GM23338 (cell line): Measurements from ENCODE around the gene USP28. TPM values are rescaled to one million over a fixed set of nuclear protein-coding genes. Genes with fewer than 3 reads are reported as not detected.

ENCODE experiments used
- ATAC-seq: fragments of 200-7000 bp; cut with Tn5 transposase; 3 replicates; pipeline ENCODE4 v1.9.1; 2020
- DNase-seq: peaks from one replicate; pipeline ENCODE4 v3.0.0-alpha.2; 2015; ENCODE audit warnings: low spot score
- H2AFZ ChIP-seq: fragments of 200-600 bp; sonication (generic); 2 replicates; pipeline ENCODE4 v1.8.0; 2016; ENCODE audit warnings: antibody characterized with exemption, mild to moderate bottlenecking, moderate library complexity
- H3F3A ChIP-seq: fragments of 200-600 bp; sonication (generic); replicated peaks from 2 replicates; pipeline ENCODE4 v1.8.0; 2017; ENCODE audit warnings: antibody characterized with exemption, mixed run types, low read depth
- H3K27ac ChIP-seq: fragments of 200-600 bp; sonication (generic); 2 replicates; pipeline ENCODE4 v1.6.1; 2016; ENCODE audit warnings: low read depth
- H3K27me3 ChIP-seq: fragments of 200-600 bp; sonication (generic); 2 replicates; pipeline ENCODE4 v1.8.0; 2016; ENCODE audit warnings: mild to moderate bottlenecking, mixed run types, moderate library complexity; ENCODE audit not compliant: insufficient read depth
- H3K36me3 ChIP-seq: fragments of 200-600 bp; sonication (generic); 2 replicates; pipeline ENCODE4 v1.8.0; 2016; ENCODE audit warnings: mild to moderate bottlenecking; ENCODE audit not compliant: insufficient read depth
- H3K4me1 ChIP-seq: fragments of 200-600 bp; sonication (generic); 2 replicates; pipeline ENCODE4 v1.8.0; 2016; ENCODE audit warnings: mild to moderate bottlenecking, moderate library complexity; ENCODE audit not compliant: insufficient read depth
- H3K4me2 ChIP-seq: fragments of 200-600 bp; sonication (generic); 2 replicates; pipeline ENCODE4 v1.7.1; 2017; ENCODE audit warnings: mixed run types
- H3K4me3 ChIP-seq: fragments of 200-600 bp; sonication (generic); 2 replicates; pipeline ENCODE4 v1.6.1; 2016; ENCODE audit warnings: mixed run types
- H3K79me2 ChIP-seq: fragments of 200-600 bp; sonication (generic); replicated peaks from 2 replicates; pipeline ENCODE4 v1.8.0; 2017; ENCODE audit warnings: mild to moderate bottlenecking; ENCODE audit not compliant: insufficient read depth
- H3K9me2 ChIP-seq: fragments of 200-600 bp; sonication (generic); 2 replicates; pipeline ENCODE4 v1.8.0; 2017; ENCODE audit not compliant: insufficient read depth
- H4K20me1 ChIP-seq: fragments of 200-600 bp; sonication (generic); replicated peaks from 2 replicates; pipeline ENCODE4 v1.8.0; 2017; ENCODE audit warnings: mild to moderate bottlenecking; ENCODE audit not compliant: insufficient read depth
- H3K27ac Mint-ChIP-seq: 2 replicates; pipeline ENCODE4 v1.8.0; 2020; ENCODE audit warnings: inconsistent platforms, mild to moderate bottlenecking, moderate library complexity, mixed read lengths
- H3K27me3 Mint-ChIP-seq: 3 replicates; pipeline ENCODE4 v1.8.0; 2022; ENCODE audit warnings: low read depth, mild to moderate bottlenecking, moderate library complexity, mixed read lengths, inconsistent platforms; ENCODE audit not compliant: insufficient read depth, poor library complexity
- H3K36me3 Mint-ChIP-seq: 3 replicates; pipeline ENCODE4 v1.8.0; 2021; ENCODE audit warnings: low read depth, mild to moderate bottlenecking, inconsistent platforms, moderate library complexity, mixed read lengths
- H3K4me1 Mint-ChIP-seq: 3 replicates; pipeline ENCODE4 v1.8.0; 2020; ENCODE audit warnings: mild to moderate bottlenecking, inconsistent platforms, mixed read lengths
- H3K4me3 Mint-ChIP-seq: 3 replicates; pipeline ENCODE4 v1.8.0; 2021; ENCODE audit warnings: moderate library complexity, mild to moderate bottlenecking, inconsistent platforms, mixed read lengths
- H3K9me3 Mint-ChIP-seq: 3 replicates; pipeline ENCODE4 v1.8.0; 2020; ENCODE audit warnings: moderate library complexity, mild to moderate bottlenecking, inconsistent platforms, mixed read lengths
- CREB1 ChIP-seq: fragments of 250-450 bp; sonication (Bioruptor Pico); IDR thresholded peaks from 2 replicates; pipeline ENCODE4 v1.5.0; 2020; ENCODE audit warnings: low read depth, mild to moderate bottlenecking, moderate library complexity
- EZH2 ChIP-seq: fragments of 200-600 bp; sonication (generic); IDR thresholded peaks from one replicate; pipeline ENCODE4 v1.8.0; 2017; ENCODE audit warnings: antibody characterized with exemption, mild to moderate bottlenecking, low read depth; ENCODE audit not compliant: unreplicated experiment
- EZH2phosphoT487 ChIP-seq: fragments of 200-600 bp; sonication (generic); IDR thresholded peaks from one replicate; pipeline ENCODE4 v1.8.1; 2018; ENCODE audit warnings: antibody characterized with exemption; ENCODE audit not compliant: unreplicated experiment
- JUNB ChIP-seq: IDR thresholded peaks from one replicate; pipeline ENCODE4 v1.6.1; 2016; ENCODE audit warnings: antibody characterized with exemption; ENCODE audit not compliant: unreplicated experiment
- NANOG ChIP-seq: IDR thresholded peaks from 2 replicates; pipeline ENCODE4 v1.6.1; 2016; ENCODE audit warnings: antibody characterized with exemption, borderline replicate concordance
- POLR2AphosphoS5 ChIP-seq: IDR thresholded peaks from 2 replicates; pipeline ENCODE4 v1.6.1; 2016; ENCODE audit warnings: antibody characterized with exemption, low read depth
- STAT1 ChIP-seq: IDR thresholded peaks from one replicate; pipeline ENCODE4 v1.6.1; 2016; ENCODE audit warnings: antibody characterized with exemption; ENCODE audit not compliant: unreplicated experiment
- ZNF114 ChIP-seq: fragments of 250-450 bp; sonication (Bioruptor Pico); IDR thresholded peaks from 2 replicates; pipeline ENCODE4 v1.5.0; 2020; ENCODE audit warnings: mild to moderate bottlenecking, moderate library complexity
- ZNF331 ChIP-seq: fragments of 250-450 bp; sonication (Bioruptor Pico); IDR thresholded peaks from 2 replicates; pipeline ENCODE4 v1.5.0; 2020; ENCODE audit warnings: low read depth, mild to moderate bottlenecking, moderate library complexity
- polyA plus RNA-seq: library from polyadenylated mRNA; unstranded; fragments of >200 nt; fragmentation: Nextera tagmentation; extraction: Ambion mirVana; gene quantifications from 2 replicates; pipeline ENCODE4 v1.2.1, GENCODE V29; 2016
- total RNA-seq: library from RNA; depleted of rRNA; stranded (reverse); fragments of >200 nt; shearing (Covaris generic); gene quantifications from 2 replicates; pipeline ENCODE4 v1.2.3, GENCODE V29; 2014
- TF ChIP-seq, protein P1 (sequence below): IDR thresholded peaks from 2 replicates; pipeline ENCODE4 v1.6.1; 2016; ENCODE audit warnings: antibody characterized with exemption
- TF ChIP-seq, protein P2 (sequence below), 2 experiments: fragments of 200-600 bp in 1 of 2; sonication (generic) in 1 of 2; conservative IDR thresholded peaks; 2 replicates each; pipeline versions ENCODE4 v1.5.1 to v1.6.1; 2016 to 2017; ENCODE audit warnings: antibody characterized with exemption in 2 of 2, low read depth in 2 of 2, mild to moderate bottlenecking in 2 of 2, moderate library complexity in 1 of 2
- TF ChIP-seq, protein P3 (sequence below): fragments of 250-450 bp; sonication (Bioruptor Pico); IDR thresholded peaks from 2 replicates; pipeline ENCODE4 v1.5.0; 2020; ENCODE audit warnings: mild to moderate bottlenecking, moderate library complexity
- TF ChIP-seq, protein P4 (sequence below): IDR thresholded peaks from one replicate; pipeline ENCODE4 v1.6.1; 2018; ENCODE audit warnings: antibody characterized with exemption; ENCODE audit not compliant: unreplicated experiment

USP28 gene
- total and polyA plus RNA-seq, 2 experiments from 2014 or later, result 73.9 to 171 TPM

DNA sequence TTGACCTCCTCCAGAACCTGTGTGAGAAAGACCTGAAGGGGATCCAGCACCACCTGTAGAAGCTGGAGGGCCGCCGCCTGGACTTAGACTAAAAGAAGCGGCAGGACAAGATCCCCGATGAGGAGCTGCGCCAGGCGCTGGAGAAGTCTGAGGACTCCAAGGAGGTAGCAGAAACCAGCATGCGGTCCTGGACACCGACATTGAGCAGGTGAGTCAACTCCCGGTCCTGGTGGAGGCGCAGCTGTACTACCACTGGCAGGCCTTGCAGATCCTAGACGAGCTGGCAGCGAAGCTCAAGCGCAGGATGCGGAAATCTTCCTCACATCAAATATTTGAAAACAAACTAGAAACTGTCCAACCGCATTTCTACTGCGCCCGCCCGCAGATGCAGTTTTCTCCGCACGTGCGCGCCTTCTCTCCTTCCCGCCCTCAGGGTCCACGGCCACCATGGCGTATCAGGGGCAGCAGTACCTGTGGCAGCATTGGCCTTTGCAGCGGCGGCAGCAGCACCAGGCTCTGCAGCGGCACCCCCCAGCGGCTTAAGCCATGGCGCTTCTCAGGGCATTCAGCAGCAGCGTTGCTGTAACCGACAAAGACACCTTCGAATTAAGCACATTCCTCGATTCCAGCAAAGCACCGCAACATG lies 85.6 kb downstream of the USP28 start:
- TF ChIP-seq EZH2, result no peak
- no peak for TF ChIP-seq NANOG
- TF ChIP-seq, protein P1, sequence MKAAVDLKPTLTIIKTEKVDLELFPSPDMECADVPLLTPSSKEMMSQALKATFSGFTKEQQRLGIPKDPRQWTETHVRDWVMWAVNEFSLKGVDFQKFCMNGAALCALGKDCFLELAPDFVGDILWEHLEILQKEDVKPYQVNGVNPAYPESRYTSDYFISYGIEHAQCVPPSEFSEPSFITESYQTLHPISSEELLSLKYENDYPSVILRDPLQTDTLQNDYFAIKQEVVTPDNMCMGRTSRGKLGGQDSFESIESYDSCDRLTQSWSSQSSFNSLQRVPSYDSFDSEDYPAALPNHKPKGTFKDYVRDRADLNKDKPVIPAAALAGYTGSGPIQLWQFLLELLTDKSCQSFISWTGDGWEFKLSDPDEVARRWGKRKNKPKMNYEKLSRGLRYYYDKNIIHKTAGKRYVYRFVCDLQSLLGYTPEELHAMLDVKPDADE, result no peak
- no peak for TF ChIP-seq CREB1
- no peak for TF ChIP-seq EZH2phosphoT487
- TF ChIP-seq ZNF114 (CRISPR knock-in tag), result no peak
- no peak for TF ChIP-seq POLR2AphosphoS5
- TF ChIP-seq JUNB, result no peak
- TF ChIP-seq, protein P2, sequence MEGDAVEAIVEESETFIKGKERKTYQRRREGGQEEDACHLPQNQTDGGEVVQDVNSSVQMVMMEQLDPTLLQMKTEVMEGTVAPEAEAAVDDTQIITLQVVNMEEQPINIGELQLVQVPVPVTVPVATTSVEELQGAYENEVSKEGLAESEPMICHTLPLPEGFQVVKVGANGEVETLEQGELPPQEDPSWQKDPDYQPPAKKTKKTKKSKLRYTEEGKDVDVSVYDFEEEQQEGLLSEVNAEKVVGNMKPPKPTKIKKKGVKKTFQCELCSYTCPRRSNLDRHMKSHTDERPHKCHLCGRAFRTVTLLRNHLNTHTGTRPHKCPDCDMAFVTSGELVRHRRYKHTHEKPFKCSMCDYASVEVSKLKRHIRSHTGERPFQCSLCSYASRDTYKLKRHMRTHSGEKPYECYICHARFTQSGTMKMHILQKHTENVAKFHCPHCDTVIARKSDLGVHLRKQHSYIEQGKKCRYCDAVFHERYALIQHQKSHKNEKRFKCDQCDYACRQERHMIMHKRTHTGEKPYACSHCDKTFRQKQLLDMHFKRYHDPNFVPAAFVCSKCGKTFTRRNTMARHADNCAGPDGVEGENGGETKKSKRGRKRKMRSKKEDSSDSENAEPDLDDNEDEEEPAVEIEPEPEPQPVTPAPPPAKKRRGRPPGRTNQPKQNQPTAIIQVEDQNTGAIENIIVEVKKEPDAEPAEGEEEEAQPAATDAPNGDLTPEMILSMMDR (conservative IDR thresholded peaks at IDR 0.05; ENCODE audit: low read depth in 2 of 2), result no peak; a peak in 1 of 4 replicates
- TF ChIP-seq, protein P3, sequence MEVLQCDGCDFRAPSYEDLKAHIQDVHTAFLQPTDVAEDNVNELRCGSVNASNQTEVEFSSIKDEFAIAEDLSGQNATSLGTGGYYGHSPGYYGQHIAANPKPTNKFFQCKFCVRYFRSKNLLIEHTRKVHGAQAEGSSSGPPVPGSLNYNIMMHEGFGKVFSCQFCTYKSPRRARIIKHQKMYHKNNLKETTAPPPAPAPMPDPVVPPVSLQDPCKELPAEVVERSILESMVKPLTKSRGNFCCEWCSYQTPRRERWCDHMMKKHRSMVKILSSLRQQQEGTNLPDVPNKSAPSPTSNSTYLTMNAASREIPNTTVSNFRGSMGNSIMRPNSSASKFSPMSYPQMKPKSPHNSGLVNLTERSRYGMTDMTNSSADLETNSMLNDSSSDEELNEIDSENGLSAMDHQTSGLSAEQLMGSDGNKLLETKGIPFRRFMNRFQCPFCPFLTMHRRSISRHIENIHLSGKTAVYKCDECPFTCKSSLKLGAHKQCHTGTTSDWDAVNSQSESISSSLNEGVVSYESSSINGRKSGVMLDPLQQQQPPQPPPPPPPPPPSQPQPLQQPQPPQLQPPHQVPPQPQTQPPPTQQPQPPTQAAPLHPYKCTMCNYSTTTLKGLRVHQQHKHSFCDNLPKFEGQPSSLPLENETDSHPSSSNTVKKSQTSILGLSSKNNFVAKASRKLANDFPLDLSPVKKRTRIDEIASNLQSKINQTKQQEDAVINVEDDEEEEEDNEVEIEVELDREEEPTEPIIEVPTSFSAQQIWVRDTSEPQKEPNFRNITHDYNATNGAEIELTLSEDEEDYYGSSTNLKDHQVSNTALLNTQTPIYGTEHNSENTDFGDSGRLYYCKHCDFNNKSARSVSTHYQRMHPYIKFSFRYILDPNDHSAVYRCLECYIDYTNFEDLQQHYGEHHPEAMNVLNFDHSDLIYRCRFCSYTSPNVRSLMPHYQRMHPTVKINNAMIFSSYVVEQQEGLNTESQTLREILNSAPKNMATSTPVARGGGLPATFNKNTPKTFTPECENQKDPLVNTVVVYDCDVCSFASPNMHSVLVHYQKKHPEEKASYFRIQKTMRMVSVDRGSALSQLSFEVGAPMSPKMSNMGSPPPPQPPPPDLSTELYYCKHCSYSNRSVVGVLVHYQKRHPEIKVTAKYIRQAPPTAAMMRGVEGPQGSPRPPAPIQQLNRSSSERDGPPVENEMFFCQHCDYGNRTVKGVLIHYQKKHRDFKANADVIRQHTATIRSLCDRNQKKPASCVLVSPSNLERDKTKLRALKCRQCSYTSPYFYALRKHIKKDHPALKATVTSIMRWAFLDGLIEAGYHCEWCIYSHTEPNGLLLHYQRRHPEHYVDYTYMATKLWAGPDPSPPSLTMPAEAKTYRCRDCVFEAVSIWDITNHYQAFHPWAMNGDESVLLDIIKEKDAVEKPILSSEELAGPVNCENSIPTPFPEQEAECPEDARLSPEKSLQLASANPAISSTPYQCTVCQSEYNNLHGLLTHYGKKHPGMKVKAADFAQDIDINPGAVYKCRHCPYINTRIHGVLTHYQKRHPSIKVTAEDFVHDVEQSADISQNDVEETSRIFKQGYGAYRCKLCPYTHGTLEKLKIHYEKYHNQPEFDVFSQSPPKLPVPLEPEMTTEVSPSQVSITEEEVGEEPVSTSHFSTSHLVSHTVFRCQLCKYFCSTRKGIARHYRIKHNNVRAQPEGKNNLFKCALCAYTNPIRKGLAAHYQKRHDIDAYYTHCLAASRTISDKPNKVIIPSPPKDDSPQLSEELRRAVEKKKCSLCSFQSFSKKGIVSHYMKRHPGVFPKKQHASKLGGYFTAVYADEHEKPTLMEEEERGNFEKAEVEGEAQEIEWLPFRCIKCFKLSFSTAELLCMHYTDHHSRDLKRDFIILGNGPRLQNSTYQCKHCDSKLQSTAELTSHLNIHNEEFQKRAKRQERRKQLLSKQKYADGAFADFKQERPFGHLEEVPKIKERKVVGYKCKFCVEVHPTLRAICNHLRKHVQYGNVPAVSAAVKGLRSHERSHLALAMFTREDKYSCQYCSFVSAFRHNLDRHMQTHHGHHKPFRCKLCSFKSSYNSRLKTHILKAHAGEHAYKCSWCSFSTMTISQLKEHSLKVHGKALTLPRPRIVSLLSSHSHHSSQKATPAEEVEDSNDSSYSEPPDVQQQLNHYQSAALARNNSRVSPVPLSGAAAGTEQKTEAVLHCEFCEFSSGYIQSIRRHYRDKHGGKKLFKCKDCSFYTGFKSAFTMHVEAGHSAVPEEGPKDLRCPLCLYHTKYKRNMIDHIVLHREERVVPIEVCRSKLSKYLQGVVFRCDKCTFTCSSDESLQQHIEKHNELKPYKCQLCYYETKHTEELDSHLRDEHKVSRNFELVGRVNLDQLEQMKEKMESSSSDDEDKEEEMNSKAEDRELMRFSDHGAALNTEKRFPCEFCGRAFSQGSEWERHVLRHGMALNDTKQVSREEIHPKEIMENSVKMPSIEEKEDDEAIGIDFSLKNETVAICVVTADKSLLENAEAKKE (CRISPR knock-in tag), result no peak
- no peak for TF ChIP-seq STAT1
- no peak for TF ChIP-seq ZNF331 (CRISPR knock-in tag)
- TF ChIP-seq, protein P4, sequence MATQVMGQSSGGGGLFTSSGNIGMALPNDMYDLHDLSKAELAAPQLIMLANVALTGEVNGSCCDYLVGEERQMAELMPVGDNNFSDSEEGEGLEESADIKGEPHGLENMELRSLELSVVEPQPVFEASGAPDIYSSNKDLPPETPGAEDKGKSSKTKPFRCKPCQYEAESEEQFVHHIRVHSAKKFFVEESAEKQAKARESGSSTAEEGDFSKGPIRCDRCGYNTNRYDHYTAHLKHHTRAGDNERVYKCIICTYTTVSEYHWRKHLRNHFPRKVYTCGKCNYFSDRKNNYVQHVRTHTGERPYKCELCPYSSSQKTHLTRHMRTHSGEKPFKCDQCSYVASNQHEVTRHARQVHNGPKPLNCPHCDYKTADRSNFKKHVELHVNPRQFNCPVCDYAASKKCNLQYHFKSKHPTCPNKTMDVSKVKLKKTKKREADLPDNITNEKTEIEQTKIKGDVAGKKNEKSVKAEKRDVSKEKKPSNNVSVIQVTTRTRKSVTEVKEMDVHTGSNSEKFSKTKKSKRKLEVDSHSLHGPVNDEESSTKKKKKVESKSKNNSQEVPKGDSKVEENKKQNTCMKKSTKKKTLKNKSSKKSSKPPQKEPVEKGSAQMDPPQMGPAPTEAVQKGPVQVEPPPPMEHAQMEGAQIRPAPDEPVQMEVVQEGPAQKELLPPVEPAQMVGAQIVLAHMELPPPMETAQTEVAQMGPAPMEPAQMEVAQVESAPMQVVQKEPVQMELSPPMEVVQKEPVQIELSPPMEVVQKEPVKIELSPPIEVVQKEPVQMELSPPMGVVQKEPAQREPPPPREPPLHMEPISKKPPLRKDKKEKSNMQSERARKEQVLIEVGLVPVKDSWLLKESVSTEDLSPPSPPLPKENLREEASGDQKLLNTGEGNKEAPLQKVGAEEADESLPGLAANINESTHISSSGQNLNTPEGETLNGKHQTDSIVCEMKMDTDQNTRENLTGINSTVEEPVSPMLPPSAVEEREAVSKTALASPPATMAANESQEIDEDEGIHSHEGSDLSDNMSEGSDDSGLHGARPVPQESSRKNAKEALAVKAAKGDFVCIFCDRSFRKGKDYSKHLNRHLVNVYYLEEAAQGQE, result no peak

More for the DNA sequence above, 85.6 kb downstream of the USP28 start:
- Histone ChIP-seq H3K4me2 (no peak overlapping the region), H3K9me2 (no peaks in the 10 kb centered on the region), H2AFZ (no peak overlapping the region), H3K27me3 (no peaks in the 10 kb centered on the region), H3K79me2 (no peaks in the 10 kb centered on the region), H3K36me3 (no peaks in the 10 kb centered on the region), H4K20me1 (no peaks in the 10 kb centered on the region), H3F3A (no peaks in the 10 kb centered on the region), H3K4me1 (no peaks in the 10 kb centered on the region), H3K27ac (no peak overlapping the region), H3K4me3 (no peak overlapping the region)
- H3K4me3 Mint-ChIP-seq, result no peak overlapping the region
- H3K27ac Mint-ChIP-seq, result no peak overlapping the region
- DNase-seq, result no peak
- H3K4me1 Mint-ChIP-seq, result no peaks in the 10 kb centered on the region
- no peaks in the 10 kb centered on the region for H3K36me3 Mint-ChIP-seq
- peak; percentile 53 for ATAC-seq
- no peaks in the 10 kb centered on the region; the same call in 2 of the 3 replicates for H3K9me3 Mint-ChIP-seq
- no peaks in the 10 kb centered on the region for H3K27me3 Mint-ChIP-seq
